ENCODE results near the gene WNT5A. TPM values are rescaled to one million over a fixed set of nuclear protein-coding genes. Genes with fewer than 3 reads are reported as not detected.

Gene WNT5A
- total RNA-seq, 1 donor, result 145 TPM

DNA sequence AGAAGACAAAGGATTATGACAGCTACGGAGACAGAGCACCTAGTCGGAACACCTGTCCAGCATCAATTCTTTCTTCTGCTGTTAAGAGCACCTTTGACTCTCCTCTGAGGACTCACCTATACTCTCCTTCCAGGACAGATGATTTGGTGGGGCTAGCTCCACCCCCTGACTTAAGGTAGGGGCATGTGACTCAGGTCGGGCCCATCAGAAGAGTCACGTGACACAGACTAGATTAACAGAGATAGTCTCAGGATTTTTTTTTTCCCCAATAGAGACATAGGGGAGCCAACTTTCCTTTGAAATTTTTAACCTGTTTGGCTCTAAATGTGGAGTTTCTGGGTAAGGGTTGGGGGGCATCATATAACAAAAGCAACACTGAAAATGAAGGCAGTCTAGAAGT is 11.4 kb upstream of the WNT5A start:
- Histone ChIP-seq H2AFZ (ENCODE audit: low read length) (no peak overlapping the region), H3K4me3 (ENCODE audit: insufficient read depth, low read length) (no peak overlapping the region), H3K27ac (ENCODE audit: low read depth, low read length) (no peak overlapping the region), H3K4me1 (ENCODE audit: insufficient read depth, low read length) (peaks cover 21% of the 10 kb centered on the region), H4K20me1 (ENCODE audit: insufficient read depth, low read length) (no peaks in the 10 kb centered on the region), H3K9me3 (ENCODE audit: low read depth, low read length) (no peaks in the 10 kb centered on the region), H3K27me3 (ENCODE audit: insufficient read depth, low read length) (no peaks in the 10 kb centered on the region), H3K36me3 (ENCODE audit: insufficient read depth, low read length) (no peaks in the 10 kb centered on the region), H3K4me2 (ENCODE audit: insufficient read depth, low read length) (no peak overlapping the region), H3K79me2 (ENCODE audit: insufficient read depth, low read length) (no peaks in the 10 kb centered on the region)
- DNase-seq (ENCODE audit: insufficient read length, low spot score, missing footprints), result no peak
- TF ChIP-seq CTCF (IDR thresholded peaks at IDR 0.05; ENCODE audit: extremely low read depth, low read depth, low read length), result no peak

DNA sequence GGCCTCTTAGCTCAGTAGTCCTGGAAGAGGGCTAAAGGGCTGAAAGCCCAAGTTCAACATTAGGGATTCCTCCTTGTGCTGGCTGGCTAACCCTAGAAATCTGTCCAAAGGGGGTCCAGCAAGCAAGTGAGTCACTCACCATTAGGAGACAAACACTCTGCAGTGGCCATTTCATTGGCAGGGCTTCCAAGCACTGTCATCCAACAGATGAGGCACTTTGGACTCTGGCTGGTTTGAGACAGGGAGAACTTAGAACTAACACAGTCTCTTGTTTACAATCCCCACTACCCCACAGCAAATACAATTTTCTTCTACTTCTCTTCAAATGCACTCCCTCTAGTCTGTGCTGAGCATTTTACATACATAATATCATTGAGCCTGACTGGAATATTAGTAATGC is 10.1 kb upstream of the WNT5A start:
- Histone ChIP-seq H3K36me3 (ENCODE audit: insufficient read depth, low read length) (no peaks in the 10 kb centered on the region), H3K27ac (ENCODE audit: low read depth, low read length) (no peak overlapping the region), H3K4me2 (ENCODE audit: insufficient read depth, low read length) (no peak overlapping the region), H3K9me3 (ENCODE audit: low read depth, low read length) (no peaks in the 10 kb centered on the region), H4K20me1 (ENCODE audit: insufficient read depth, low read length) (no peaks in the 10 kb centered on the region), H3K4me1 (ENCODE audit: insufficient read depth, low read length) (peaks cover 18% of the 10 kb centered on the region), H2AFZ (ENCODE audit: low read length) (no peak overlapping the region), H3K4me3 (ENCODE audit: insufficient read depth, low read length) (no peak overlapping the region), H3K79me2 (ENCODE audit: insufficient read depth, low read length) (no peaks in the 10 kb centered on the region), H3K27me3 (ENCODE audit: insufficient read depth, low read length) (no peaks in the 10 kb centered on the region)
- DNase-seq (ENCODE audit: insufficient read length, low spot score, missing footprints), result no peak
- TF ChIP-seq CTCF (IDR thresholded peaks at IDR 0.05; ENCODE audit: extremely low read depth, low read depth, low read length), result no peak

DNA sequence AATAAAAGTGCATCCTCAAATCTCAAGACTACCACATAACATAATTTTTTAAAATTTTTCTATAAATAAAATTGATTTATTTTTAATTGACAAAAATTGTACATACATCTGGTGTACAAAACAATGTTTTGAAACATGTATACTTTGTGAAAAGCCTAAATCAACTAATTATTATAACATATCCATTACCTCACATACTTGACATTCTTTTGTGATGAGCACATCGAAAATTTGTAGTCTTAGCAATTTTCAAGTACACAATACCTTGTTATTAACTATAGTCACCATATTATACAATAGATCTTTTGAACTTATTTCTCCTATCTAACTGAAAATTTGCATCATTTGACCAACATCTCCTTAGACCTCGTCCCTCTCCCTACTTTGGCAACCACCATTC is 7.9 kb upstream of the WNT5A start:
- Histone ChIP-seq H3K79me2 (ENCODE audit: insufficient read depth, low read length) (no peaks in the 10 kb centered on the region), H3K9me3 (ENCODE audit: low read depth, low read length) (no peaks in the 10 kb centered on the region), H2AFZ (ENCODE audit: low read length) (no peak overlapping the region), H3K4me3 (ENCODE audit: insufficient read depth, low read length) (no peak overlapping the region), H3K27me3 (ENCODE audit: insufficient read depth, low read length) (no peaks in the 10 kb centered on the region), H3K4me2 (ENCODE audit: insufficient read depth, low read length) (no peak overlapping the region), H3K36me3 (ENCODE audit: insufficient read depth, low read length) (no peaks in the 10 kb centered on the region), H3K27ac (ENCODE audit: low read depth, low read length) (no peak overlapping the region), H3K4me1 (ENCODE audit: insufficient read depth, low read length) (peaks cover 18% of the 10 kb centered on the region), H4K20me1 (ENCODE audit: insufficient read depth, low read length) (no peaks in the 10 kb centered on the region)
- no peak for TF ChIP-seq CTCF (IDR thresholded peaks at IDR 0.05; ENCODE audit: extremely low read depth, low read depth, low read length)
- DNase-seq (ENCODE audit: insufficient read length, low spot score, missing footprints), result no peak

- Histone ChIP-seq H2AFZ (ENCODE audit: low read length) (no peak overlapping the region), H3K4me3 (ENCODE audit: insufficient read depth, low read length) (no peak overlapping the region), H3K4me2 (ENCODE audit: insufficient read depth, low read length) (no peak overlapping the region), H3K79me2 (ENCODE audit: insufficient read depth, low read length) (peaks cover 4% of the 10 kb centered on the region), H4K20me1 (ENCODE audit: insufficient read depth, low read length) (no peaks in the 10 kb centered on the region), H3K9me3 (ENCODE audit: low read depth, low read length) (no peaks in the 10 kb centered on the region), H3K27me3 (ENCODE audit: insufficient read depth, low read length) (no peaks in the 10 kb centered on the region), H3K36me3 (ENCODE audit: insufficient read depth, low read length) (no peaks in the 10 kb centered on the region), H3K4me1 (ENCODE audit: insufficient read depth, low read length) (peaks cover 32% of the 10 kb centered on the region), H3K27ac (ENCODE audit: low read depth, low read length) (no peak overlapping the region)
- TF ChIP-seq CTCF (IDR thresholded peaks at IDR 0.05; ENCODE audit: extremely low read depth, low read depth, low read length), result no peak
- DNase-seq (ENCODE audit: insufficient read length, low spot score, missing footprints), result no peak
Measured at GRCh38 chr3:55492976-55493375, 5.9 kb upstream of the WNT5A start.

All from osteoblast (primary cell).